ENCODE measurements around the gene FAM90A1.
"Not testable (repeated sequence)": the region's sequence is repeated elsewhere in the genome, so short reads cannot be mapped to it uniquely, and the experiment has no call there.

Gene FAM90A1

GRCh38 chr12:8242880-8243681 is 15.7 kb upstream of the FAM90A1 start:
- H3K4me1 ChIP-seq (ENCODE audit: control insufficient read depth, low read depth, low read length); H3K27ac ChIP-seq (ENCODE audit: low read length); H3K27me3 ChIP-seq (ENCODE audit: control insufficient read depth, insufficient read depth, low read length); H3K36me3 ChIP-seq (ENCODE audit: control insufficient read depth, low read depth, low read length); H3K9me3 ChIP-seq (ENCODE audit: control insufficient read depth, low read depth, low read length): not testable (repeated sequence)
- H3K4me3 ChIP-seq (ENCODE audit: low read length) = peak overlapping the region; percentile 81
- peak overlapping the region; percentile 70 for H3K9ac ChIP-seq (ENCODE audit: low read length)

DNA sequence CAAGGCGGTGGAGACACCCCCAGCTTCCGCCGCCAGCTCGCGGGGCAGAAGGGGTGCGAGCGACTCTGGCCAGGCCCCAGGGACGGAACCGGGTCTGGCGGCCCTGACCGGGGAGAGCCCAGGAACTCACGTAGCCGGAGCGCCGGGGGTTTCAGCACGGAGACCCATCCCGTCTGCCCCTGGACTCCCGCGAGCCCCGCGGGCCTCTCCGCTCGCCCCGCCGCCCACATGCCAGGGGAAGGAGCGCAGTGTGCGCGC is 15.1 kb upstream of the FAM90A1 start:
- not testable (repeated sequence) for H3K27ac ChIP-seq (ENCODE audit: low read length); H3K4me1 ChIP-seq (ENCODE audit: control insufficient read depth, low read depth, low read length); H3K27me3 ChIP-seq (ENCODE audit: control insufficient read depth, insufficient read depth, low read length); H3K9me3 ChIP-seq (ENCODE audit: control insufficient read depth, low read depth, low read length); H3K36me3 ChIP-seq (ENCODE audit: control insufficient read depth, low read depth, low read length)
- peak overlapping the region; percentile 70 for H3K9ac ChIP-seq (ENCODE audit: low read length)
- peak overlapping the region; percentile 78 for H3K4me3 ChIP-seq (ENCODE audit: low read length)

DNA sequence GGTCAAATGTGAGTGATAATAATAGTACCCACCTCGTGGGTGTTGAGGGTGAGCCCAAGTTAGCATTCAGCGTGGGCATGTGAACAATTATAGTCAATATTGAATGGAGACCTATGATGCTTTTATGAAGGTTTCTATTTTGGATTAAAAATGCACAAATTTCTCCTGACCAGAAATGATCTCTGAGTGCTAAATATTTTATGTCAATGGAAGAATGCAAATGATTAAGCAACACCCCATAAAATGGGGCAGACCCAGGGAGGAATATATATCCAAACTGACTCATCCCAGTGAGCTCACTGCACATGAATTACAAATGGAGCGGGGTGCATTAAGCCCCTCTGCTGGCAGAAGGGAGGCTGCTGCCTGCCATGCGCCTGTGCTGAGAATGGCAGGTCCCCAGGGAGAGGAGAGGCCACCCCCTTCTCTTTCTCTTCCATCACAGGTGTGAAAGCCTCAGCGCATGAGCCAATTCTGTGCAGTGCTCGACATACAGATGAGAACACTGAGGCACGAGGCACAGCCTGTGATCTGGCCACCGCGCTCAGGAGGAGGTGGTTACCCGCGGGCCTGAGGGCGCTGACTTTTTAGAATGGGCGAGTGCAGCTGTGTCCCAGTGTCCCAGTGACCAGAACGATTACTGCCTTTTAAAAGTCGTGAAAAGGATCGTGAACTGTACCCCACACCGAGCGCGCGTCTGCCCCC is 14.7 kb upstream of the FAM90A1 start:
- not testable (repeated sequence) for H3K36me3 ChIP-seq (ENCODE audit: control insufficient read depth, low read depth, low read length); H3K9me3 ChIP-seq (ENCODE audit: control insufficient read depth, low read depth, low read length); H3K27me3 ChIP-seq (ENCODE audit: control insufficient read depth, insufficient read depth, low read length); H3K27ac ChIP-seq (ENCODE audit: low read length); H3K4me1 ChIP-seq (ENCODE audit: control insufficient read depth, low read depth, low read length)
- H3K4me3 ChIP-seq (ENCODE audit: low read length) = peak overlapping the region; percentile 78
- peak overlapping the region; percentile 70 for H3K9ac ChIP-seq (ENCODE audit: low read length)

DNA sequence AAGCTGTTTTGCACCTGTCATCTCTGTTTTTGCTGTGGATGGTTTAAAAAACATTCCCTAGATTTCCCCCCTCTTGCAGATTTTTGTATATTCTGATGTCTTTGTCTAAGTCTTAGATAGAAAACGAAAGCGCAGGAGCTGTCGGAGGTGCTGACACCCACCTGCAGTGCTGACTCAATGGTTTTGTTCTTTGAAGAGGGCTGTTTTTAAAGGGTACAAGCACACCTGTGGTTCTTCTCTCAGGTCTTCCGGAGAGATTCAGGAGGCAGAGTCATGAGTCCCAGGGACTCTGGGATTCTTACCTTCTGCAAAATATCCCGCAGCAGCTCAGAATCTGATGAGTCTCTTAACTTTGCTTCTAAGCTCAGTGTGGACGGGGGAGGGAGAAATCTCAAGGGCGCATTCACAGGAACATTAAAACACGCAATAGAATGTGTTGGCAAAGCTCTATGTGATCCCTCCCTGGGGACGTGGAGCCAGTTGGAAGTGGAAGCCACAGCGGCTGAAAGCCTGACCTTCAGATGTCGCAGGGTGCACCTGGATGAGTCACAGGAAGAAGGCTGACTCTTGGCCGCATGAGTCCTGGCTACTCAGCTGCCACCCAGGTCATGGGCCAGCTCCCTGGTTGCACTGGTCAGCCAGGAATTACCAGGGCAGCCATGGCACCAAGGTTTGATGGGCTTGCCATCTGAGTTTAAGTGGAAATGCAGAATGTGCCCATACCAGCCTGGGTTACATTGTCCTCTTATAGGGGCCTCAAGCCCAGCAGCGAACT is 13.1 kb upstream of the FAM90A1 start:
- H3K9ac ChIP-seq (ENCODE audit: low read length); H3K36me3 ChIP-seq (ENCODE audit: control insufficient read depth, low read depth, low read length); H3K4me1 ChIP-seq (ENCODE audit: control insufficient read depth, low read depth, low read length); H3K27ac ChIP-seq (ENCODE audit: low read length); H3K27me3 ChIP-seq (ENCODE audit: control insufficient read depth, insufficient read depth, low read length); H3K4me3 ChIP-seq (ENCODE audit: low read length); H3K9me3 ChIP-seq (ENCODE audit: control insufficient read depth, low read depth, low read length): not testable (repeated sequence)

DNA sequence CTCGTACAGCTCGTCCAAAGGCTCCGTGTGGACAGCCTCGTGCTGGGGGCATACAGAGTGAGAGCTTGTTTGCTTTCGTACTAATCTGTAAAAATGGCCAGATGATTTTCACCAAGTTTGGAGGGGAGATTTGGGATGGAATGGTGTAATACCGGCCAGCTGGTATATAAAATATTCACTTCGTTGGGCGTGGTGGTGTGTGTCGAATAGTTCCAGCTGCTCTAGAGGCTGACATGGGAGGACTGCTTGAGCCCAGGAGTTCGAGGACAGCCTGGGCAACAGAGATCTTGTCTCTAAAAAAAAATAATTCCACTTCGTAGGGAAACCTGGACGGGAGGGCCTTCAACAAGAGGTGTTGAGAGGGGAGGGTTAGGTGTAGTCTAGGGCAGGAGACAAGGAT is 9.6 kb upstream of the FAM90A1 start:
- H3K4me3 ChIP-seq (ENCODE audit: low read length); H3K9ac ChIP-seq (ENCODE audit: low read length); H3K9me3 ChIP-seq (ENCODE audit: control insufficient read depth, low read depth, low read length); H3K36me3 ChIP-seq (ENCODE audit: control insufficient read depth, low read depth, low read length); H3K27me3 ChIP-seq (ENCODE audit: control insufficient read depth, insufficient read depth, low read length); H3K27ac ChIP-seq (ENCODE audit: low read length); H3K4me1 ChIP-seq (ENCODE audit: control insufficient read depth, low read depth, low read length): not testable (repeated sequence)

DNA sequence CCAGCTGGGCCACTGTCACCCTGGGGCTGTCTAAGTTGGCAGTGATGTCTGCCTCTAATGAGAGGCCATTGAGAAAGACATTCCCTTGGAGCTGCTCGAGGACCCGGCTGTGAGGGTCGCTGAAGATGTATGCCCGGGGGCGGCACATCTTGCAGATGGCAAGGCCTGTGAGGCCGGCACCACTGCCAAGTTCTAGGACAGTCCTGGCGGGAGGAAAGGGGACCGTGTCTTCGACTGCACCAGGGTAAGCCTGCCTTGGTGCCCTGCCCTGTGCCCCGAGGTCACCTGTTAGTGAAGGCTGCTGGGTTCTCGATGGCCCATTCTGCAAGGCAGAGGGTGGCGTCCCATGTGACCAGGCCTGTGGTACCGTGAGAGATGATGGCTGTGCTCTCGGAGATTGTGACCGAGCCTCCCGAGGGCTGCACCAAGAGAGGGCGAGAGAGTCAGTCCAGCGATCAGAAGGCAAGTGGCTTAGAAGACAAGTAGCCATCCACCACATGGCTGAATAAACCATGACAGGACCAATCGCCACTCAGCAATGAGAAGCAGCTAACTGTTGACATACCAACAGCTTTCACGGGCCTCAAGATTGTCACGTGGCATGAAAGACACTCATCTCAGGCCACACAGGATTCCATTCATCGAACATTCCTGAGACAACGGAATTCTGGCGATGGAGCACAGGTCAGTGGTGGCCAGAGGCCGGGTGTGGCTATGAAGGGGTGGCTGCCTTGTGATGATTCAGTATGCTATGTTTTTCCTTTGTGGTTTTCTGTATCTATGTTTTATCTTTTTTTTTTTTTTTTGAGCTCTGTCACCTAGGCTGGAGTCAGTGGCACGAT is 8.1 kb upstream of the FAM90A1 start:
- not testable (repeated sequence) for H3K4me3 ChIP-seq (ENCODE audit: low read length); H3K9me3 ChIP-seq (ENCODE audit: control insufficient read depth, low read depth, low read length); H3K36me3 ChIP-seq (ENCODE audit: control insufficient read depth, low read depth, low read length); H3K27me3 ChIP-seq (ENCODE audit: control insufficient read depth, insufficient read depth, low read length); H3K27ac ChIP-seq (ENCODE audit: low read length); H3K9ac ChIP-seq (ENCODE audit: low read length); H3K4me1 ChIP-seq (ENCODE audit: control insufficient read depth, low read depth, low read length)

GRCh38 chr12:8234746-8235145 is 7.3 kb upstream of the FAM90A1 start:
- H3K4me1 ChIP-seq (ENCODE audit: control insufficient read depth, low read depth, low read length); H3K9ac ChIP-seq (ENCODE audit: low read length); H3K27me3 ChIP-seq (ENCODE audit: control insufficient read depth, insufficient read depth, low read length); H3K9me3 ChIP-seq (ENCODE audit: control insufficient read depth, low read depth, low read length); H3K36me3 ChIP-seq (ENCODE audit: control insufficient read depth, low read depth, low read length); H3K27ac ChIP-seq (ENCODE audit: low read length); H3K4me3 ChIP-seq (ENCODE audit: low read length): not testable (repeated sequence)

DNA sequence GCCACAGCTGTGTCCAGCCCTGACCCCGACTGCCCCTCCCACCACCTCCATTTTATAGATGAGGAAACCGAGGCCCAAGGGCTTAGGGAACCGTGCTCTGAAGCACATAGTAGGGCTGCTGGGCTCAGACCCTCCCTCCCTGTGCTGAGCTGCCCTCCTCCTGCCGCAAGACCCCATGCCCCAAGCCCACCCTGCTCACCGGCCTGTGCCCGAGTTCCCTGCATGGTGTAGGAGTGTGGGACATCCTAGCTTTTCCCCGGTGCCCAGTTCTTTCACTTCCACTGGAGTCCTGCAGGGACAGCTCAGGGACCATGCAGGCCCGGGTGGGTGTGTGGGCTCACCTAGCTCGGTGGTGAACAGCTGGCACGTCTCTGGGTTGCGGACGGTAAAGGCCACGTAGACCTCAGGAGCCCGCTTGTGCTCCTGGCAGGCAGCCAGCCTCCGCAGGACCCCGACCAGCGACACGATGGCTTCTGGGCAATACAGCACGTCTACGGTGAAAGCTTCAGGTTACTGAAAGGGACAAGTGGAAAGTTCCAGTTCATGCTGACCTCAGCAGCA is 6.6 kb upstream of the FAM90A1 start:
- H3K27me3 ChIP-seq (ENCODE audit: control insufficient read depth, insufficient read depth, low read length); H3K4me1 ChIP-seq (ENCODE audit: control insufficient read depth, low read depth, low read length); H3K27ac ChIP-seq (ENCODE audit: low read length); H3K36me3 ChIP-seq (ENCODE audit: control insufficient read depth, low read depth, low read length); H3K9ac ChIP-seq (ENCODE audit: low read length); H3K4me3 ChIP-seq (ENCODE audit: low read length); H3K9me3 ChIP-seq (ENCODE audit: control insufficient read depth, low read depth, low read length): not testable (repeated sequence)

GRCh38 chr12:8233300-8233855 is 6.0 kb upstream of the FAM90A1 start:
- H3K36me3 ChIP-seq (ENCODE audit: control insufficient read depth, low read depth, low read length); H3K4me1 ChIP-seq (ENCODE audit: control insufficient read depth, low read depth, low read length); H3K4me3 ChIP-seq (ENCODE audit: low read length); H3K27me3 ChIP-seq (ENCODE audit: control insufficient read depth, insufficient read depth, low read length); H3K27ac ChIP-seq (ENCODE audit: low read length); H3K9me3 ChIP-seq (ENCODE audit: control insufficient read depth, low read depth, low read length); H3K9ac ChIP-seq (ENCODE audit: low read length): not testable (repeated sequence)

GRCh38 chr12:8231666-8232608 is 4.5 kb upstream of the FAM90A1 start:
- H3K27me3 ChIP-seq (ENCODE audit: control insufficient read depth, insufficient read depth, low read length); H3K4me3 ChIP-seq (ENCODE audit: low read length); H3K9me3 ChIP-seq (ENCODE audit: control insufficient read depth, low read depth, low read length); H3K27ac ChIP-seq (ENCODE audit: low read length); H3K9ac ChIP-seq (ENCODE audit: low read length); H3K4me1 ChIP-seq (ENCODE audit: control insufficient read depth, low read depth, low read length); H3K36me3 ChIP-seq (ENCODE audit: control insufficient read depth, low read depth, low read length): not testable (repeated sequence)

Data from iPS-18a (cell line).